Stimulated activated CD8-positive, alpha-beta memory T cell treated with anti-CD3 and anti-CD28 coated beads, Interleukin-15, amount 100 ng/mL, for 1 hour (primary cell): ENCODE data around the gene MACF1.

Experiments used
- DNase-seq: peaks from one replicate; pipeline ENCODE4 v3.0.0-alpha.2; 2020; ENCODE audit warnings: low read depth

Gene MACF1

DNA sequence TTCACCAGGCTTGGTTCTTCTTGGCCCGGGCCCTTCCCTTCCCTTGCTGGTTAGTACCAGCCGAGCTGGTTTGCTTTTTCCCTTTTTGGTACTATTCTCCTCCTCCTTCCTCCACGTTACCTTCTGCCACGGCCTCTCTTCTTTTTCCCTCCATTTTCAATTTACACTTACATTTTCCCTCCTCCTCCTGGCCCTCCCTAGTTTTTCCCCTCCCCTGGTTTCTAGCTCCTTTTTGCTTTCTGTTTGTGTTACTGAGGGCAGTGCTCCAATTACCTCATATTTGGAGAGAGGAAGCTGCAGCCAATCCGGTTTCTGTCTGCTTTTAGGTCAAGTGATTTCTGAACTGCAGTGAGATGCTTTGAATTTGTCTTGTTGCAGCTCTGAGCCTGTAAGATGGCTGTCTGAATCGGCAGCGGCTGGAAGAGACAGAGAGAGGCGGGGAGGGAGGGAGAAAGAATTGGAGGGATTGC lies 63.7 kb downstream of the MACF1 start:
- DNase-seq: no peak

DNA sequence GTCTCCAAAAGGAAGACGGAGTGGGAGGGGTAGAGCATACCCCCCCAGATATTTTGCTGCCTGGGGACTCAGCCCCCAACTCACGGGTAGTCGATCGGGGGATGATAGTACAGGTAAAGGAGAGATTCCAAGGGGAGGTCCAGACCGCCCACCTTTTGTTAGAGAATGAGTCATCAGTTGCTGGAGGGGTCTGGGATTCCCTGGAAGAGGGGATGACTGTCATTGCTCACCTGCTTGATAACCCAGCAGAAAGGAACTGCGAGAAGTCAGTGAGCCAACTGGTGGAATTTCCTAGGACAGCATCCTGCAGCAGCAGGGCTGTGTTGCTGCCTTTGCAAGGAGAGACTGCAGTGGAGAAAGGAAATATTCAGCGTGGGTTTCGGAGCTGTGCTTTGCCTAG lies 64.4 kb downstream of the MACF1 start:
- DNase-seq: no peak

DNA sequence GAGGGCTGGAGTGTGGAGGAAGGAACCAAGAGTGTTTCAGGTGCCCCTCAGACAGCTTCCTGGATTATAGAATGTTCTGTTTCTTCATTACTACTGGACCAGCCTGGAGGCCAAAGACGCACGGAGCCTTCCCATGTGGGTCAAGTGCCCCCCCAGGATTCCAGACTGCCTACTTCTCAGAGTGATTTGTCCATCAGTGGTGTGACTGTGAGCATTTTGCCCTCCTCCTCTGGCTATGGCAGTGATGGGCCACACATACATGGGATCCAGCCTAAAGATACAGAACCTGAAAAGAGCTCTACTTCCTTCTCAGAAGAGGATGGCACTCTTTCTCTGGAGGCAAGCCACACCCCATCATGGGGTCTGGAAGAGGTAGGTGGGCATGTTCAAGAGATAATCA lies 64.9 kb downstream of the MACF1 start:
- no peak for DNase-seq

DNA sequence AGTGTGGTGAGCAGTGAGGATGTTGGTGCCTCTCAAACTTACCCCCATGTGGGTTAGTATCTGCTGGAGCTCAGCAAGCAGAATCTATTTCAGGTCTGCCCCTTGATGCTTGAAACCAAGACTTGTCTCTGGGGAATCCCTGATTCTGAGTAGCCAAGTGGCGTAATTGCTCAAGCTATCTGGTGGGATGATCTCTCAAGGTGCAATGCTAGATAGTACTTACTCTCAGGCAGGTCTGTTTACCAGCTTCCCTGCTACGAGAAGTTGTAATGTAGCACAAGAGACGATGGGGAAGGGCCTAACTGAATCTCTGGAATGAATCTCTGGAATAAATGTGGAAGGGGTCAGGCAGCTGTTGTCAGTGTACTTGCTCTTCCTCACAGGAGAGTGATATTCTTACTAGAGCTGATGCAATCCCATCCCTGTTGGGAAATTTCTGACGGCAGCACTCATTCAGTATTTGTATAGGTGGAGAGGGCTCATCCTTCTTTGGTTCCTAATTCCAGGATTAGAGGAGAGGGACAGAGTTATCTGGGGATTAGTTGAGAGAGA lies 65.4 kb downstream of the MACF1 start:
- no peak for DNase-seq

DNA sequence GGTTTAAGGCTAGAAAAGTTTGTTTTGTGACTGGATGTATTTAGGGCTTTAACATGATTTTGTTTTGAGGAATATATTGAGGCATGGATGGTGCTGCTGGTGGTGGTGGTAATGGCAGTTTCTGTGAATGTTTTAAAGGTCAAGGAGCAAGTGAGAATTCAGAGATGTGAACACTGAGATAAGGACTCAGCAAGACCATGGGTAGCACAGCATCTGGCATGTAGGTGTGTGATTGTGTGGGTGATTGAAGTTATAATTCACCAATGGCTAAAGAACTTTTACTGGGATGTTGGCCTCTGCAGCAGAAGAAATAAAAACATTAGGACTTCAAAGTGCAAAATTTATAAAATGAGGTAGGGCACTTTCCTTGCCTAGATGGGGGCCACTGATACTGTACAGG lies 65.9 kb downstream of the MACF1 start:
- no peak for DNase-seq

DNA sequence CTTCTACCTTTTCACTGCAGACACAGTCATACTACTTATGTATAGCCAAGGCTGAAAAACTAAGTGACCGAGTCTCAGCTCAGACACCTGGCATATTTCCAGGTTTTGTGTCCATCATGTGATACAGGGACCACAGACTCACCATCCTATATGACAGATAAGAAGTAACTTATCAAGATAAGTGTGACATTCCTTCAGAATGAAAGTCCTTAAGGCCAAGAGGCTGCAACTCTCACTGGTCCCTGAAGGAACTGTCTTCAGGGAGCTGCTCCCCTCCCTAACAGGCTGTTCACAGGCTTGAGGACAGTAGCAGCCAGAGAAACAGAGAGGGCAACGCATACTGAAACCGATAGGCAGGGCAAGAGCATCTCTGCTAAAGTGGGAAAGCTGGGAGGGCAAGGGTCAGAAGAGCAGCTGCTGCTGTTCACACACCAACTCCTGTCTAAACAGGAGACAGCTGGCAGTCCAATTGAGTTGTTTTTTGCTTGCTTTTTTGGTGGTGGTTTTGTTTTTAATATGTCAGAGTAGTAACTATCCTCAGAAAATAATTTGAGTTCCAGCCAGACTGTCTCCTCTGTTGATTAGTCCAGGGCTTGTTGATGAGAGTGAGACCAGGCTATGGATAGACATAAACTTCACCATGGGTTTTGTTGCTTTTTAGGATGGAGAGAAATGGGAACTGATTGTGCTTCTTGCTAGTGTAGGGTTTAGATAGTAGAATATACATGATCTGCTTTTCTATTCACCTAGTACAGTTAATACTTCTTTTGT lies 67.7 kb downstream of the MACF1 start:
- no peak for DNase-seq

DNA sequence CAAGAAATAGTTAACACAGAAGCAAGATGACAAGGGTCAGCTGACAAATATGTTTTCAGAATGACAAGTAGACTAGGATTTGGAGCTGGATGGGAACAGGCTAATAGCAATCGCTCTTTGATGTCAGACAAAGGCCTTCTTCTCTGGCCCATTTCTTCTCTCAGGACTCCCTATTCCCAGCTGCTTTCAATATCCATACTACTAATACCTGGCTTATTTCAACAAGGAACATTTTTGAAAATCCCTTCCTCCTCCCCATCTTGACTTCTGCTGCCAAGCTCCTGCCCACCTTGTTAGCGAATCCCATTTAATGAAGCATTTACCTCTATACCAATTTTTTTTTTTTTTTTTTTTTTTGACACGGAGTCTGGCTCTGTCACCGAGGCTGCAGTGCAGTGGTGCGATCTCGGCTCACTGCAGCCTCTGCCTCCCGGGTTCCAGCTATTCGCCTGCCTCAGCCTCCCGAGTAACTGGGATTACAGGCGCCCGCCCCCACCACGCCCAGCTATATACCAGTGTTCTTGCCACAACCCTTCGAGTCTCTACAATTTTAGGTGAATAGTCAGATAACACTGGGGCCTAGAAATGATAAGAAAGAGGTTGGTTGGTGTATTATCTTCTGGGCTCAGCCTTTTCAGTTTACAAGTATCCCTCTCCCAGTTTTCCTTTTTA lies 68.4 kb downstream of the MACF1 start:
- no peak for DNase-seq

DNA sequence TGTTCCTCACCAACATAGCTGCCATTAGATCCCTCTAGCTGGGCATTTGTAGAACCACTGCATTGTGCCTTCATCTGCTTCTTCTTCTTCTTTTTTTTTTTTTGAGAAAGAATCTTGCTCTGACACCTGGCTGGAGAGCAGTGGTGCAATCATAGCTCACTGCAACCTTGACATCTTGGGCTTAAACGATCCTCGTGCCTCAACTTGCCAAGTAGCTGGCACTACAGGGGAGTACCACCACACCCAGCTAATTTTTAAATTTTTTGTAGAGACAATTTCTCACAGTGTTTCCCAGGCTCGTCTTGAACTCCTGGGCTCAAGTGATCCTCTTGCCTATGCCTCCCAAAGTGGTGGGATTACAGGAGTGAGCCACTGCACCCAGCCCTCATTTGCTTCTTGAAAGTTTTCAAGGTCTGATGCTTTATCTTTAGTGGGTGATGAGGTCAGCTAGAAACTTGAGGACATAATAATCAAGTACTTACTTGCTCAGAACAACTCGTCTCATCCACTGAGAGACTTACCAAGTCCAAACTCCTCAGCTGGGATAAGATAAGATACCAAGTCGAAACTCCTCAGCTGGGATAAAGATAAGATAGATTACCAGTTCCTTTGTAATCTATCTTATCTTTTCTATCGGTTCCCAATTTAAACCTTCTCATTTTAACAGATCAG lies 71.5 kb downstream of the MACF1 start:
- DNase-seq: no peak

DNA sequence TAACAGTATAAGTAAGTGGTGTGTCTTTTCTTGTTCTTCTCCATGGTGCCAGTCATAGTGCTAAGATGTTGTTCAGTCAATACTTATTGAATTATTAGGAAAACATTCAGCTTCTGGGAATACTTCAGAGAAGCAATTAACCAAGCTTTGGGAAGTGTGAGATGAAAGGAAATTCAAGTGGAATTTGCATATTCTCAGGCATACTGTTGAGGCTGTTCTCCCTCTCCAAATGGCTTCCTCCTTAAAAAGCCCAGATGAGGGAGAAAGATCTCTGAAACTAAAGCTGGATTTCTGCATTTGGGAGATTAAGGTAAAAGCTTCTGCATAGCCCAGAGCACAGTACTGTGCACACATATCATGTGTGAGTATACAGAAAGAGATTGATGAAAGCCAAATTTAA lies 73.4 kb downstream of the MACF1 start:
- no peak for DNase-seq

DNA sequence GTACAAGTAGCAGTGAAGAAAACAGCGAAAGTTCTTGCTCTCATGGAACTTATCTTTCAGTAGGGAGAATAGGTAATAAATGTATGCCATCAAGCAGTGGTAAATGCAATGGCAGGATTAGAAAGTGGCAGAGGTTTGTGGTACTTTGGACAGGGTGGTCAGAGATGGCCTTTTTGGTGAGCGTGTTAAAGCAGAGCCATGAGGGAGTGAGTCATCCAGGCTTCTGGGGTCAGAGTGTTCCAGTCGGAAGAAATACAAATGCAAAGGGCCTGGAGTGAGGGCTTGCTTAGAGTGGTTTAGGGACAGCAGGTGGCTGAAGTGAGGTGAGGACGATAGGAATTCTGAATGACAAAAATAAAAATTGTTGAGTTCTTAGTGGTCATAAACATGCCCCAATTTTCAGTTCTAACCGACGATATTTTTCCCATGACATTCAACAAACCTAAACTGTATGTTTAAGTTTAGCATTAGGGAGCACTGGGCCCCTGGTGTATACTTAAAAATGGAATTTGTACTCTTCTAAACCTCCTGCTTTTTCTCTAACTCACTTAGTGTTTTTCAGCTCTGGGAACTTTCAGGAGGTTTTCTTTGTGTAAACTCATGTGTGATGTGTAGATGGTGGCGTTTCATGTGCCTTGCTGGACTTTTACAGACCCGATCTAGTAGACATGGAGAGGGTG lies 78.2 kb downstream of the MACF1 start:
- no peak for DNase-seq

DNA sequence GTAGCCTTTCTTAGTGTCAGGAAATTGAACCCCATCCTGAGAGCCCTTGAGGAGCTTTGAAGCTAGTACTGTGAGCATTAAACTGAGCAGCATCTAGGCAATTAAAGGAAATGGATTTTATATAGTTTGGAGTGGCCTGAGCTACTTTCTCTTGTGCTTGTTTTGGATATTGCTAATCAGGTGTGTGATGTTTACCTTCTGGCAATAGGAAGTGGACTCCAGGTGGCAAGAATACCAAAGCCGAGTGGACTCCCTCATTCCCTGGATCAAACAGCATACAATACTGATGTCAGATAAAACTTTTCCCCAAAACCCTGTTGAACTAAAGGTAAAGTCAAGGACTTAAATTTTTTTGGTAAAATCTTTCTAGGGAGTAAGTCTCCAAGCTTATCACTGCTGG lies 79.4 kb downstream of the MACF1 start:
- DNase-seq: no peak

DNA sequence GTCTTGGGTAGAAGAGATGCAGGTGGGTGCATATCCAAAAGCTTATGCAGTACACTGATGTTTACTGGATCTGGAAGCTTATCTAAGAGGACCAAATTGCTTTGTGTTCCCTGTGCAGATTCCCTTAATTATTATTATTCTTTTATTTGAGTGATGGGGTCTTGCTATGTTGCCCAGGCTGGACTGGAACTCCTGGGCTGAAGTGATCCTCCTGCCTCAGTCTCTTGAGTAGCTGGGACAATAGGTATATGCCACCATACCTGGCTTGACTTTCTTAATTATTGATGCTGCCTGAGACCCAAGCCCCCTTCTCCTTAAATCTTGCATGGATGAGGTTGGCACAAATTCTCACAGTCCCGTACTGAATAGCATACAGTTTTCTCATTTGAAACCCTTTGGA lies 83.0 kb downstream of the MACF1 start:
- DNase-seq: no peak

DNA sequence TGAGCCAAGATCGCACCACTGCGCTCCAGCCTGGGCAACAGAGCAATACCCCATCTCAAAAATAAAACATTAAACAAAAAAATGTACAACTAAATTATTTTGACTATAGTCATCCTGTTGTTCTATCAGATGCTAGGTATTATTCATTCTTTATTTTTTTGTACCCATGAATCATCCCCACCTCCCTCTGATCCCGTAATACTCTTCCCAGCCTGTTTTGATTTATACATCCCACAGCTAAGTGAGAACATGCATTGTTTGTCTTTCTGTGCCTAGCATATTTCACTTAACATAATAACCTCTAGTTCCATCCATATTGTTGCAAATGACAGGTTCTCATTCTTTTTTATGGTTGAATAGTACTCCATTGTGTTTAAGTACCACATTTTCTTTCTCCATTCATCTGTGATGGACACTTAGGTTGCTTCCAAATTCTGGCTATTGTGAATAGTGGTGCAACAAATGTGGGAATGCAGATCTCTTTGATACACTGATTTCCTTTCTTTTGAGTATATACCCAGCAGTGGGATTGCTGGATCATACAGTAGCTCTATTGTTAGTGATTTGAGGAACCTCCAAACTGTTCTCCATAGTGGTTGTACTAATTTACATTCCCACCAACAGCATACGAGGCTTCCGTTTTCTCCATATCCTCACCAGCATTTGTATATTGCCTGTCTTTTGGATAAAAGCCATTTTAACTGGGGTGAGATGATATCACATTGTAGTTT lies 84.4 kb downstream of the MACF1 start:
- no peak for DNase-seq

DNA sequence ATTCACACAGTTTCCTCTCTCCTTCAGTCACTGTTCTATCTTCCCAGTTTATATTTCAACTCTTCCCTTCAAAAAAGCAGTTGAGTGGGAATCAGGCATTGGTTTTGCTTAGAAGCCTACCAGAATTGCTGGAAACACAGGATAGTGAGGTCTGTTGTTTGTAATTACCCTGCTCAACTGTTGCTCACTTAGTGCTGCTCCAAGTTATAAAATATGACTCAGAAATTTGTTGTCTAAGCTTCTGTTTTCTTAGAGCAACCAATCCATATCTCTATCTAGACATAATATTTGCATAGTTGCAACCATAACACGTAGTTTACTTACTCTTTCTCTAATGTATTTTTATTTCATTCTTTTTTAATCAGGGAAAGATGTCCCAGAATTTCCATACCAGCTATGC lies 87.9 kb downstream of the MACF1 start:
- no peak for DNase-seq

DNA sequence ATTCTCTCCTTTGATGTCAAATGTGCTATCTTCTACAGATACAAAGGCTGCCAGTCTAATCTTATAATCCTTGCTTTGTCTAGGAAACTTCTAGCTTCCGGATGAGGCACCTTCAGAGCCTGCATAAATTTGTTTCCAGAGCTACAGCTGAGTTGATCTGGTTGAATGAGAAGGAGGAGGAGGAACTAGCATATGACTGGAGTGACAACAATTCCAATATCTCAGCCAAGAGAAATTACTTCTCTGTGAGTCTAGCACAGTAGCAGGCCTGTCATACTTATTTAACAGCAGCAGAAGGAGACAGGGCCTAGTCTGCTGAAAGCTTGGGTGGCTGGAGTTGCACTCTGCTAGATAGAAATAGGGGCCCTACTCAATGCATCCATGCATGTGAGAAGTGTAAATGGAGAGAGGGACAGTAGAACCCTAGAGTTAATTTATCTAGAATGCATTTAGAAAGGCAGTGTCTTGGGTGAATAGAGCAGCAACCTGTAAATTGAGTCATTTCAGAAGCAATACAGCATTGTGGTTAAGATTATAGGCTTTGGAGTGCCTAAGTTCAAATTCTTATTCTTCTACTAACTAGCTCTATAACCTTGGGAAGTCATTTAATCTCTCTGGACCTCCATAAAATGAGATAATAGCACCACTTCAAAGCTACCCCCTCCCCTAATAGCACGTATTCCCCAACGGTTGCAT lies 89.0 kb downstream of the MACF1 start:
- no peak for DNase-seq

DNA sequence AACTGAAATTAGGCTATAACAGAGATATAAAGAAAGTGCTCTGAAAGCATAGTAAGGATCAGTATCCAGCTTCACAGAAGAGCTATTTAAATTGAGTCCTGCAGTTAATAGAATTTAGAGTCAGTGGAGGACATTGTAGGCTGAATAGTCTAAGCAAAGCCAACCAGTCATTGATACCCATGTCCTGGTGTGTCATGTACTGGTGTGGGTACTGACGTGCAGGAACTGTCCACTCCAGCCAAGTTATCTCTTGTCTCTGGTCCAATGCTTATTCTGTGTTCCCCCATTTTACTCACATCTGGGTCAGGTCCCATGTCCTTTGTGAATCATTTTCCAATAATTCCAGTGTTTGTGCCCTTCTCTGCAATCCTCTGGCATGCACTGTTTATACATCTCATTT lies 90.0 kb downstream of the MACF1 start:
- no peak for DNase-seq

DNA sequence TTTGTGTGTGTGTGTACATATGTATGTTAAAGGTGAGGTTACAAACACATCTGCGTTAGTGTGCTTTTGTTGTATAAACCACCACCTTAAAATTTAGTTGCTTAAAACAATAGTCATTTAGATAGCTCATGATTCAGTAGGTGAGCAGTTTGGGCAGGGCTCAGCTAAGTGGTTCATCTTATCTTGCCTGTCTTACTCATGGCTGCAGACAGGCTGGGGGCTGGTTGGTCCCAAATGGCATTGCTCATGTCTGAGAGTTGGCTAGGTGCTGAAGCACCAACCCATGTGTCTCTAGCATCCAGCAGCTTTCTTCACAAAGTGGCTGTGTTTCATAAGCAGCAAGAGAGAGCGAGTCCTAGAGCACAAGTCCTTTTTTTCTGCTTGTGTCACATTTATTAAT lies 91.4 kb downstream of the MACF1 start:
- DNase-seq: no peak

DNA sequence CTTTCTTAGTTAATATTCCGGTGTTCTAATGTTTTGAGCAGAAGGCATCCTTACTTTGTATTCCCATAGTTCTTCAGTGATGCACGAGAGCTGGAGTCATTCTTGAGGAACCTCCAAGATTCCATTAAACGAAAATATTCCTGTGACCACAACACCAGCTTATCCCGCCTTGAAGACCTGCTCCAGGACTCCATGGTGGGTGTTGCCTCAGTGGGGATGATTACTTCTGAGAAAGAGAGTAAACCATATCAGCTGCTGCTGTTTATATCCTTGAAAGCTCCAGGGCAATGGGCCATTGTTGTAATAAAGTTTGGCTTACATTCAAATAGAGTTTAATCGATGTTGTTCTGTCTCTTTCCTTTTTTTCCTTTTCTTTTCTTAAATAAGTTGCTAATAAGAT lies 93.1 kb downstream of the MACF1 start:
- no peak for DNase-seq

DNA sequence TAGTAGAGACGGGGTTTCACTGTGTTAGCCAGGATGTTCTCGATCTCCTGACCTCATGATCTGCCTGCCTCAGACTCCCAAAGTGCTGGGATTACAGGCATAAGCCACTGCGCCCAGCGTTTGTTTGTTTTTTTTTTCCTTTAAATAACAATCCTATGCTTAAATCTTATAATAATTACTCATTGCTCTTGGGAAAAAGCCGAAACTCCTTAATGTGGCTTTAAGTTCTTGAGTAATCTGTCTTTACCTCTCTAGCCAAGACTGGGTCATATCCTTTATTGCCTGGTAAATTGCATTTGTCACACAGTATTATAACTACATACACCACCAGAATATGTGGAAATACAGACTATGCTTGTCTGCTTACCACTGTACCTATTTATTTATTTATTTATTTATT lies 97.1 kb downstream of the MACF1 start:
- DNase-seq: no peak

DNA sequence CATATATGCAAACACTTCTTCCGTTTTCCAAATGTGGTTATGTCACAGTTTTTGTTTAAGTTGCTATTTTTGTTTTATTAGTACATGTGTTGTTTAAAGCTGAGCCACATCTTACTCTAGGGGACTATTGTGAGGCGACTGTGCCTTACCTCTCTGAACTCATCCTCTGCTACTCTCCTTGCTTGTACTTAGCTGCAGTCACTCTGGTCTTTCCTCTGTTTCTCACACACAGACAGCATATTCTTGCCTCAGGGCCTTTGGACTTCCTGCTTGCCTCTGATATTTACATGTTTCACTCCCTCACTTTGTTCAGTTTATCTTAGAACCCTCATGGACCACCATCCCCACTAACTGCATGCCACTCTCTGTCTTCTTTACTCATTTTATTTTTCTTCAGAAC lies 101.1 kb downstream of the MACF1 start:
- DNase-seq: no peak

DNA sequence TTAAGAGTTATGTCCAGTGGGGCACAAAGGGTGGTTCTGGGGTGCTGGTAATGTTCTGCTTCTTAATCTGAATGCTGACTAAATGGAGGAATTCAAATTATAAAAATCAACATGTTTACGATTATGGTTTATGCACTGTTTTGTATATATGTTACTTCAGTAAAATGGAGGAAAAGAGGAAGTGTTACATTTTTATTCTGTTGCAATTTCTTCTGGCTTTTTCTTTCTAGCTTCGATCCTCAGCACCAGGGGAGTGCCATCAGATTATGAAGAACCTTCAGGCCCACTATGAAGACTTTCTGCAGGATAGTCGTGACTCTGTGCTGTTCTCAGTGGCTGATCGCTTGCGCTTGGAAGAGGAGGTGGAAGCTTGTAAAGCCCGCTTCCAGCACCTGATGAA lies 105.5 kb downstream of the MACF1 start:
- no peak for DNase-seq
